PC-9 (cell line): ENCODE results near the gene HEXA.

Source experiments
- CTCF ChIP-seq: fragments of 200-600 bp; sonication (generic); conservative IDR thresholded peaks from 2 replicates; pipeline ENCODE4 v1.6.1; 2017; ENCODE audit warnings: mixed run types, antibody characterized with exemption, mild to moderate bottlenecking, moderate library complexity
- EZH2 ChIP-seq: fragments of 200-600 bp; sonication (generic); IDR thresholded peaks from 2 replicates; pipeline ENCODE4 v1.8.0; 2017; ENCODE audit warnings: antibody characterized with exemption, low read depth

DNA sequence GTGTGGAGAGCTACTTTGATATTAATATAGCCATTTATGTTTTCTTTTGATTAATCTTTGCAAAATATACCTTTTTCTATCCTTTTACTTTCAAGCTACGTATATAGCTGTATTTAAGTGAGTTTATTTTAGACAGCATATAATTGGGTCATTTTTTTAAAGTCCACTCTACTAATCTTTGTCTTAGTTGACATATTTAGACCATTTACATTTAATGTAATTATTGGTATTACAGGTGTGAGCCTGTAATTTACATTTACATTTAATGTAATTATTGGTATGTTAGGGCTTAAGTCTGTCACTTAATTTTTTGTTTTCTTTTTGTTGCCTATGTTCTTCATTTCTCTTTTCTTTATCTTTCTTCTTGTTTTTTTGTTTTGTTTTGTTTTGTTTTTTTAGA, 52.1 kb downstream of the HEXA start:
- TF ChIP-seq EZH2 (no peak), CTCF (no peak)
